Measurements from ENCODE around the gene SORBS1. TPM values are rescaled to one million over a fixed set of nuclear protein-coding genes. Genes with fewer than 3 reads are reported as not detected.

SORBS1 gene
- total and polyA plus RNA-seq, 2 donors (not counting 1 experiment from before 2014, with no cell fraction given), result 0.21 to 1.5 TPM

GRCh38 chr10:95394161-95394880 is 166.8 kb downstream of the SORBS1 start:
- intact Hi-C loops (cut with micrococcal nuclease), result no loop called here
- 87% methylated on average over 3 of the region's 6 CpGs for WGBS (ENCODE audit: insufficient coverage)

More at GRCh38 chr10:95394161-95394880, 166.8 kb downstream of the SORBS1 start:
- H3K9me3 ChIP-seq (ENCODE audit: control extremely low read depth in 1 of 3, control insufficient read depth in 2 of 3, insufficient read depth in 1 of 3, low read length in 2 of 3), result no peaks in the 10 kb centered on the region
- Mint-ChIP-seq H3K4me3 (no peak overlapping the region), H3K27me3 (peaks cover 24% of the 10 kb centered on the region), H3K9me3 (ENCODE audit: insufficient read depth) (no peaks in the 10 kb centered on the region), H3K27ac (no peak overlapping the region), H3K4me1 (no peaks in the 10 kb centered on the region)
- ATAC-seq (ENCODE audit: low read depth) (no peak), DNase-seq (no peak)
- H3K4me3 ChIP-seq (ENCODE audit: control extremely low read depth in 1 of 5, extremely low read depth in 1 of 5, insufficient read depth in 1 of 5, low read depth in 2 of 5, low read length in 4 of 5), result no peak overlapping the region
- ChIA-PET CTCF (interaction anchor here (1.2 kb wide), 1 partner anchor 32 kb away, joined by 4 read pairs; no protein-coding TSS in a partner anchor), POLR2A (no interaction called here)
- H3K9ac ChIP-seq (ENCODE audit: low read length), result no peak overlapping the region
- H3K79me2 ChIP-seq (ENCODE audit: control insufficient read depth, insufficient read depth, low read length), result no peaks in the 10 kb centered on the region
- peaks cover 0 to 4% (median 0%) of the 10 kb centered on the region in 4 experiments for H3K27me3 ChIP-seq (replicated peaks in 1 of 4; ENCODE audit: control extremely low read depth in 1 of 4, control insufficient read depth in 3 of 4, insufficient read depth in 4 of 4, low read length in 3 of 4)
- no peaks in the 10 kb centered on the region for H3K4me1 ChIP-seq (ENCODE audit: control insufficient read depth in 2 of 2, insufficient read depth in 2 of 2, low read length in 2 of 2)
- no peaks in the 10 kb centered on the region for H3K36me3 ChIP-seq (replicated peaks in 1 of 2; ENCODE audit: control extremely low read depth in 1 of 2, control insufficient read depth in 1 of 2, extremely low read depth in 1 of 2, insufficient read depth in 2 of 2, low read length in 1 of 2)
- TF ChIP-seq CTCF (IDR thresholded peaks at IDR 0.05) (no peak), EZH2 (IDR thresholded peaks at IDR 0.05; ENCODE audit: borderline replicate concordance, insufficient read depth, low read depth, low read length, poor library complexity, severe bottlenecking) (no peak)
- no peaks in the 10 kb centered on the region for H4K20me1 ChIP-seq (ENCODE audit: control insufficient read depth, insufficient read depth, low read length, poor library complexity, severe bottlenecking)
- H3K4me2 ChIP-seq (replicated peaks; ENCODE audit: low read depth, low read length, poor library complexity, severe bottlenecking), result no peak overlapping the region
- H3K27ac ChIP-seq (ENCODE audit: low read length in 2 of 2), result no peak overlapping the region
- H2AFZ ChIP-seq (ENCODE audit: insufficient read depth, low read depth, low read length, poor library complexity, severe bottlenecking), result no peak overlapping the region
